OCI-LY3 (cell line): ENCODE results near the gene XRRA1.

Source experiments
- H2AFZ ChIP-seq: fragments of 200-600, 300-600 bp; shearing (Covaris generic); 2 replicates; pipeline ENCODE4 v1.6.0; 2014; ENCODE audit warnings: antibody characterized with exemption, low read depth, low read length
- H3K27ac ChIP-seq: fragments of 200-600, 300-600 bp; sonication (generic); 2 replicates; pipeline ENCODE4 v1.5.1; 2014; ENCODE audit warnings: mild to moderate bottlenecking, low read length, moderate library complexity, mixed read lengths
- H3K27me3 ChIP-seq: fragments of 200-600, 300-600 bp; sonication (generic); 2 replicates; pipeline ENCODE4 v1.6.1; 2014; ENCODE audit warnings: low read depth, low read length, mixed read lengths
- H3K36me3 ChIP-seq: fragments of 200-600, 300-600 bp; sonication (generic); replicated peaks from 2 replicates; pipeline ENCODE3; 2014; ENCODE audit warnings: low read depth, low read length, mixed read lengths
- H3K4me1 ChIP-seq: fragments of 300-600, 200-600 bp; sonication (generic); 2 replicates; pipeline ENCODE4 v1.6.1; 2014; ENCODE audit warnings: low read length, mixed read lengths
- H3K4me2 ChIP-seq: fragments of 200-600, 300-600 bp; sonication (generic); 2 replicates; pipeline ENCODE4 v1.6.1; 2014; ENCODE audit warnings: low read length, mixed read lengths
- H3K4me3 ChIP-seq: fragments of 300-600, 200-600 bp; sonication (generic); 2 replicates; pipeline ENCODE4 v1.5.1; 2014; ENCODE audit warnings: antibody characterized with exemption, mild to moderate bottlenecking, low read length, moderate library complexity
- H3K79me2 ChIP-seq: fragments of 300-600, 200-600 bp; shearing (Covaris generic); 2 replicates; pipeline ENCODE4 v1.6.1; 2014; ENCODE audit warnings: mild to moderate bottlenecking, low read length, mixed read lengths
- H3K9ac ChIP-seq: fragments of 300-600, 200-600 bp; shearing (Covaris generic); 2 replicates; pipeline ENCODE4 v1.6.0; 2014; ENCODE audit warnings: mild to moderate bottlenecking, low read length, moderate library complexity
- H3K9me3 ChIP-seq: fragments of 200-600, 300-600 bp; shearing (Covaris generic); 2 replicates; pipeline ENCODE4 v1.6.1; 2014; ENCODE audit warnings: low read length, mixed read lengths; ENCODE audit not compliant: insufficient read depth
- H4K20me1 ChIP-seq: fragments of 200-600, 300-600 bp; sonication (generic); 2 replicates; pipeline ENCODE4 v1.6.1; 2016; ENCODE audit warnings: low read length, mixed read lengths; ENCODE audit not compliant: insufficient read depth
- CTCF ChIP-seq: fragments of 200-600, 300-600 bp; sonication (generic); IDR thresholded peaks from 2 replicates; pipeline ENCODE4 v1.5.1; 2014; ENCODE audit warnings: antibody characterized with exemption, low read length, low read depth
- EZH2phosphoT487 ChIP-seq: fragments of 200-600 bp; shearing (Covaris generic); IDR thresholded peaks from 2 replicates; pipeline ENCODE4 v1.6.1; 2018; ENCODE audit warnings: antibody characterized with exemption, mixed run types, low read depth

XRRA1 gene

GRCh38 chr11:74951226-74951625 lies 2.3 kb upstream of the XRRA1 start:
- Histone ChIP-seq H3K79me2 (peaks cover 82% of the 10 kb centered on the region), H4K20me1 (peaks cover 52% of the 10 kb centered on the region), H3K27ac (no peak overlapping the region), H3K36me3 (peaks cover 38% of the 10 kb centered on the region), H3K4me3 (peak overlapping the region; percentile 86), H3K4me1 (peaks cover 57% of the 10 kb centered on the region), H3K9ac (no peak overlapping the region), H2AFZ (no peak overlapping the region), H3K4me2 (peak overlapping the region; percentile 79), H3K27me3 (no peaks in the 10 kb centered on the region), H3K9me3 (no peaks in the 10 kb centered on the region)
- TF ChIP-seq CTCF, result no peak
- TF ChIP-seq EZH2phosphoT487, result no peak

GRCh38 chr11:74950374-74950969 lies 1.6 kb upstream of the XRRA1 start:
- Histone ChIP-seq H3K79me2 (peaks cover 76% of the 10 kb centered on the region), H3K27me3 (no peaks in the 10 kb centered on the region), H3K4me1 (peaks cover 53% of the 10 kb centered on the region), H3K27ac (peak overlapping the region; percentile 58), H3K9ac (peak overlapping the region; percentile 92), H3K9me3 (no peaks in the 10 kb centered on the region), H3K36me3 (peaks cover 36% of the 10 kb centered on the region), H3K4me2 (peak overlapping the region; percentile 79), H2AFZ (no peak overlapping the region), H3K4me3 (peak overlapping the region; percentile 86), H4K20me1 (peaks cover 46% of the 10 kb centered on the region)
- TF ChIP-seq EZH2phosphoT487 (no peak), CTCF (no peak)

GRCh38 chr11:74949753-74950137 lies 854 bp upstream of the XRRA1 start:
- H3K27me3 ChIP-seq, result no peaks in the 10 kb centered on the region
- peaks cover 31% of the 10 kb centered on the region for H3K36me3 ChIP-seq
- peak overlapping the region; percentile 92 for H3K9ac ChIP-seq
- H4K20me1 ChIP-seq, result peaks cover 39% of the 10 kb centered on the region
- H3K79me2 ChIP-seq, result peaks cover 69% of the 10 kb centered on the region
- peak overlapping the region; percentile 86 for H3K4me3 ChIP-seq
- no peaks in the 10 kb centered on the region for H3K9me3 ChIP-seq
- TF ChIP-seq CTCF, result no peak
- no peak overlapping the region for H2AFZ ChIP-seq
- H3K4me1 ChIP-seq, result peaks cover 49% of the 10 kb centered on the region
- peak overlapping the region; percentile 79 for H3K4me2 ChIP-seq
- peak overlapping the region; percentile 58 for H3K27ac ChIP-seq

- Histone ChIP-seq H3K79me2 (peaks cover 56% of the 10 kb centered on the region), H3K4me3 (peak overlapping the region; percentile 86), H3K9ac (peak overlapping the region; percentile 82), H3K27ac (peak overlapping the region; percentile 28; the same call in 1 of the 2 replicates), H2AFZ (peak overlapping the region; percentile 95), H4K20me1 (peaks cover 27% of the 10 kb centered on the region), H3K4me1 (peaks cover 37% of the 10 kb centered on the region), H3K4me2 (peak overlapping the region; percentile 87), H3K9me3 (no peaks in the 10 kb centered on the region), H3K36me3 (peaks cover 19% of the 10 kb centered on the region), H3K27me3 (no peaks in the 10 kb centered on the region)
- TF ChIP-seq EZH2phosphoT487, result no peak
- TF ChIP-seq CTCF, result no peak
These were observed 369 bp downstream of the XRRA1 start for GRCh38 chr11:74948546-74948897.
